ENCODE results near the gene SEMA4G. TPM values are rescaled to one million over a fixed set of nuclear protein-coding genes. Genes with fewer than 3 reads are reported as not detected.

The SEMA4G gene
- total RNA-seq, 1 experiment from 2014 or later: 4.7 TPM

DNA sequence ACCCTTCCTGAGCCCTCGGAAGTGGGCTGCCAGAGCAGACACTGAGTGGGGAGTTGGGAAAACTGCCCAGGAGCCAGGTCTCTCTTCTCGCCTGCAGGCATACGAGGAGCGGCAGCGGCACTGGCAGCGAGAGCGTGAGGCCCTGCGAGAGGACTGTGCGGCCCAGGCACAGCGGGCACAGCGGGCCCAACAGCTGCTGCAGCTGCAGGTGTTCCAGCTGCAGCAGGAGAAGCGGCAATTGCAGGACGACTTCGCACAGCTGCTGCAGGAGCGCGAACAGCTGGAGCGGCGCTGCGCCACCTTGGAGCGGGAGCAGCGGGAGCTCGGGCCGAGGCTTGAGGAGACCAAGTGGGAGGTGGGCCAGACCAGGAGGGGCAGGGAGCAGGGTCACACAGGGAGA lies 36.1 kb downstream of the SEMA4G start:
- intact Hi-C loops (cut with micrococcal nuclease; ENCODE audit: unreplicated experiment) (no loop called here), in situ Hi-C loops (cut with HindIII; ENCODE audit: low pct_unique_long_range_greater_than_20kb, low sequenced_read_pairs) (no loop called here)
- ATAC-seq (no peak), DNase-seq (ENCODE audit: low read depth, low spot score) (no peak)
- ChIA-PET POLR2A (no interaction called here), CTCF (interaction anchor here (0.6 kb wide), 1 partner anchor 36 kb away, joined by 19 read pairs; no protein-coding TSS in a partner anchor)
- no TSS peak for BruUV-seq (replicated peaks)
- H3K36me3 ChIP-seq (ENCODE audit: control insufficient read depth, insufficient read depth, low read length): peaks cover 5% of the 10 kb centered on the region; the same call in 1 of the 2 replicates
- H3K9me3 ChIP-seq (ENCODE audit: control insufficient read depth, insufficient read depth, low read depth, low read length): no peaks in the 10 kb centered on the region
- no peak for TF ChIP-seq POLR2AphosphoS5 (IDR thresholded peaks at IDR 0.05; ENCODE audit: low read depth, low read length)
- TF ChIP-seq REST (IDR thresholded peaks at IDR 0.05; ENCODE audit: insufficient read depth in 1 of 2, low read depth in 2 of 2, low read length in 1 of 2): no peak
- TF ChIP-seq SIN3A (IDR thresholded peaks at IDR 0.05; ENCODE audit: borderline replicate concordance, insufficient read depth, low read depth, low read length): no peak
- TF ChIP-seq, protein P1, sequence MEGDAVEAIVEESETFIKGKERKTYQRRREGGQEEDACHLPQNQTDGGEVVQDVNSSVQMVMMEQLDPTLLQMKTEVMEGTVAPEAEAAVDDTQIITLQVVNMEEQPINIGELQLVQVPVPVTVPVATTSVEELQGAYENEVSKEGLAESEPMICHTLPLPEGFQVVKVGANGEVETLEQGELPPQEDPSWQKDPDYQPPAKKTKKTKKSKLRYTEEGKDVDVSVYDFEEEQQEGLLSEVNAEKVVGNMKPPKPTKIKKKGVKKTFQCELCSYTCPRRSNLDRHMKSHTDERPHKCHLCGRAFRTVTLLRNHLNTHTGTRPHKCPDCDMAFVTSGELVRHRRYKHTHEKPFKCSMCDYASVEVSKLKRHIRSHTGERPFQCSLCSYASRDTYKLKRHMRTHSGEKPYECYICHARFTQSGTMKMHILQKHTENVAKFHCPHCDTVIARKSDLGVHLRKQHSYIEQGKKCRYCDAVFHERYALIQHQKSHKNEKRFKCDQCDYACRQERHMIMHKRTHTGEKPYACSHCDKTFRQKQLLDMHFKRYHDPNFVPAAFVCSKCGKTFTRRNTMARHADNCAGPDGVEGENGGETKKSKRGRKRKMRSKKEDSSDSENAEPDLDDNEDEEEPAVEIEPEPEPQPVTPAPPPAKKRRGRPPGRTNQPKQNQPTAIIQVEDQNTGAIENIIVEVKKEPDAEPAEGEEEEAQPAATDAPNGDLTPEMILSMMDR (IDR thresholded peaks at IDR 0.05): no peak
- no peak for TF ChIP-seq TCF7L2 (IDR thresholded peaks at IDR 0.05; ENCODE audit: low read depth, low read length)
- peaks cover 19% of the 10 kb centered on the region for H3K4me1 ChIP-seq (ENCODE audit: control insufficient read depth, insufficient read depth, low read length)
- H3K27me3 ChIP-seq (ENCODE audit: control insufficient read depth, insufficient read depth, low read length): no peaks in the 10 kb centered on the region
- no peak overlapping the region for H3K4me3 ChIP-seq (ENCODE audit: low read depth in 2 of 2, low read length in 2 of 2)
- no peak overlapping the region for H3K27ac ChIP-seq (ENCODE audit: low read length)

- no peak overlapping the region for H3K27ac ChIP-seq (ENCODE audit: low read length)
- peaks cover 13% of the 10 kb centered on the region for H3K4me1 ChIP-seq (ENCODE audit: control insufficient read depth, insufficient read depth, low read length)
- intact Hi-C loops (cut with micrococcal nuclease; ENCODE audit: unreplicated experiment): no loop called here
- ATAC-seq (no peak), DNase-seq (ENCODE audit: low read depth, low spot score) (no peak)
- CTCF ChIA-PET: interaction anchor here (2.1 kb wide), 1 partner anchor 13 kb away, joined by 9 read pairs; no protein-coding TSS in a partner anchor
- H3K27me3 ChIP-seq (ENCODE audit: control insufficient read depth, insufficient read depth, low read length): no peaks in the 10 kb centered on the region
- TF ChIP-seq SIN3A (IDR thresholded peaks at IDR 0.05; ENCODE audit: borderline replicate concordance, insufficient read depth, low read depth, low read length) (no peak), POLR2AphosphoS5 (IDR thresholded peaks at IDR 0.05; ENCODE audit: low read depth, low read length) (no peak), TCF7L2 (IDR thresholded peaks at IDR 0.05; ENCODE audit: low read depth, low read length) (no peak), REST (IDR thresholded peaks at IDR 0.05; ENCODE audit: insufficient read depth in 1 of 2, low read depth in 2 of 2, low read length in 1 of 2) (no peak)
- TF ChIP-seq, protein P1 (IDR thresholded peaks at IDR 0.05): no peak
- in situ Hi-C loops (cut with HindIII; ENCODE audit: low pct_unique_long_range_greater_than_20kb, low sequenced_read_pairs): no loop called here
- H3K4me3 ChIP-seq (ENCODE audit: low read depth in 2 of 2, low read length in 2 of 2): no peak overlapping the region
- peaks cover 5% of the 10 kb centered on the region; the same call in 1 of the 2 replicates for H3K36me3 ChIP-seq (ENCODE audit: control insufficient read depth, insufficient read depth, low read length)
- no TSS peak for BruUV-seq (replicated peaks)
- POLR2A ChIA-PET: interaction anchor here (0.6 kb wide), 1 partner anchor 541 kb away, joined by 14 read pairs; no protein-coding TSS in a partner anchor
- no peaks in the 10 kb centered on the region for H3K9me3 ChIP-seq (ENCODE audit: control insufficient read depth, insufficient read depth, low read depth, low read length)
Measured at GRCh38 chr10:101005869-101006567, 36.7 kb downstream of the SEMA4G start.
